Ovary (tissue), 9 donors: ENCODE measurements around the gene TRABD2B. TPM values are rescaled to one million over a fixed set of nuclear protein-coding genes. Genes with fewer than 3 reads are reported as not detected.

Experiments
- DNase-seq, 5 donors: peaks; one replicate each; pipeline ENCODE4 v3.0.0-alpha.2; 2019 to 2020
- H3K27ac ChIP-seq, 2 donors: fragments of 200-600 bp; one replicate each; pipeline versions ENCODE4 v1.5.1 to v1.8.0; 2019 to 2022
- H3K27me3 ChIP-seq: fragments of 200-600 bp; one replicate; pipeline ENCODE4 v1.8.0; 2022
- H3K36me3 ChIP-seq: fragments of 200-600 bp; sonication (generic); one replicate; pipeline ENCODE4 v1.5.1; 2019
- H3K4me1 ChIP-seq: one replicate; pipeline ENCODE4 v1.8.1; 2013; ENCODE audit warnings: mild to moderate bottlenecking, moderate library complexity; ENCODE audit not compliant: insufficient read depth
- H3K4me3 ChIP-seq: fragments of 200-600 bp; sonication (generic); one replicate; pipeline ENCODE4 v1.5.1; 2017
- H3K9me3 ChIP-seq, 2 donors: fragments of 200-600 bp in 1 of 2; sonication (generic) in 1 of 2; one replicate each; pipeline versions ENCODE4 v1.5.1 to v1.8.1; 2013 to 2019; ENCODE audit warnings: mild to moderate bottlenecking in 1 of 2, moderate library complexity in 1 of 2
- EP300 ChIP-seq: sonication (generic); formaldehyde crosslinking; IDR thresholded peaks from one replicate; pipeline ENCODE4 v1.6.1; 2017; ENCODE audit warnings: antibody characterized with exemption
- POLR2A ChIP-seq: fragments of 450-650 bp; IDR thresholded peaks from one replicate; pipeline ENCODE4 v1.6.1; 2017; ENCODE audit warnings: antibody characterized with exemption, mild to moderate bottlenecking, moderate library complexity
- WGBS, 3 donors: extraction: QIAGEN DNeasy Blood & Tissue Kit in 1 of 3; methylation state at CpG; one replicate each; pipeline versions ENCODE4 v1.1.5 to v1.1.7; 2013 to 2017; 5-methylcytosine and 5-hydroxymethylcytosine counted together
- intact Hi-C, 4 donors: fragments of 100-400 bp; cut with DNase I; formaldehyde crosslinking; loops; one replicate each; pipeline versions ENCODE4 v1.11.0 to v1.15.1; 2022 to 2023
- polyA plus RNA-seq, 2 donors: library from polyadenylated mRNA; stranded (reverse); fragments of 200-250 nt in 1 of 2; fragments of 350-450 nt in 1 of 2; fragmentation: Illumina TruSeq in 1 of 2; extraction: RNeasy Lipid Tissue Mini Kit (QIAGEN cat#74804) in 1 of 2; gene quantifications; one replicate each; pipeline ENCODE4 v1.2.3, GENCODE V29; 2013 to 2014
- total RNA-seq, 7 donors: library from RNA; depleted of rRNA in 2 of 7; stranded (reverse); fragments of >200 nt in 2 of 7; fragmentation: NEBNext Ultra II Directional in 3 of 7; extraction: Animal tissue kit (Norgen Biotek cat#: 25700) in 3 of 7; gene quantifications; one replicate each; pipeline versions ENCODE4 v1.1.0 to v1.2.4, GENCODE V29; 2016 to 2023
- TF ChIP-seq, protein P1 (sequence below), 3 donors: fragments of 450-650 bp in 2 of 3; fragments of 200-600 bp in 1 of 3; IDR thresholded peaks; one replicate each; pipeline versions ENCODE4 v1.5.1 to v1.8.0; 2016 to 2022; ENCODE audit warnings: antibody characterized with exemption in 3 of 3, mild to moderate bottlenecking in 1 of 3
- donor health status: DM: no; HTN: no; CAD: no; lungs with moderate emphysema.
- donor health status: DM: no; HTN: no; CAD: no.
- donor health status: Bipolar disorder and iron deficiency.
- donor health status: DM: yes; HTN: yes; CAD: no.
- donor health status: DM: no; HTN: no; CAD: no.
- donor health status: DM: yes; HTN: yes; CAD: no.

TRABD2B gene
- total and polyA plus RNA-seq, 9 donors, result 0.18 to 1.6 (median 0.52) TPM

DNA sequence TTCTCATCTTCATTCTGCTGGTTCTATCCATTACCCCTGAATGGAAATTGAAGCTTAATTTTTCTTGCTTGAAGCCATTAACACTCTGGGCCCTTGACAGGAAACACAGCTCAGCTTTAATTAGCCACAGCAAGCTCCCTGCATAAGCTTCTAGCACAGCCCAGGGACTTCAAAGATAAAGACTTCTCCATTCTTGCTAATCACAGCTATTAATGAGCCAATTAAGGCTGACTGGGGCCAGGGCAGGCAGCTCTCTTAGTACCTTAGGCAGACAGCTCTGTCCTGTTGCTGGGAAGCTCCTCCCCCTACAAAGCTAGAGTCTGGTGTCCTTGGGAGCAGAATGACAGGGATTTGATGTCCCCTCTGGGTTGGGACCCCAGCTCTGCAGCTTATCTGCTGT is 27.9 kb upstream of the TRABD2B start:
- Histone ChIP-seq H3K9me3 (no peaks in the 10 kb centered on the region), H3K4me3 (no peak overlapping the region), H3K27ac (no peak overlapping the region), H3K36me3 (no peaks in the 10 kb centered on the region), H3K4me1 (no peaks in the 10 kb centered on the region), H3K27me3 (no peaks in the 10 kb centered on the region)
- no peak for DNase-seq
- intact Hi-C loops, result no loop called here
- TF ChIP-seq POLR2A, result no peak
- TF ChIP-seq, protein P1, sequence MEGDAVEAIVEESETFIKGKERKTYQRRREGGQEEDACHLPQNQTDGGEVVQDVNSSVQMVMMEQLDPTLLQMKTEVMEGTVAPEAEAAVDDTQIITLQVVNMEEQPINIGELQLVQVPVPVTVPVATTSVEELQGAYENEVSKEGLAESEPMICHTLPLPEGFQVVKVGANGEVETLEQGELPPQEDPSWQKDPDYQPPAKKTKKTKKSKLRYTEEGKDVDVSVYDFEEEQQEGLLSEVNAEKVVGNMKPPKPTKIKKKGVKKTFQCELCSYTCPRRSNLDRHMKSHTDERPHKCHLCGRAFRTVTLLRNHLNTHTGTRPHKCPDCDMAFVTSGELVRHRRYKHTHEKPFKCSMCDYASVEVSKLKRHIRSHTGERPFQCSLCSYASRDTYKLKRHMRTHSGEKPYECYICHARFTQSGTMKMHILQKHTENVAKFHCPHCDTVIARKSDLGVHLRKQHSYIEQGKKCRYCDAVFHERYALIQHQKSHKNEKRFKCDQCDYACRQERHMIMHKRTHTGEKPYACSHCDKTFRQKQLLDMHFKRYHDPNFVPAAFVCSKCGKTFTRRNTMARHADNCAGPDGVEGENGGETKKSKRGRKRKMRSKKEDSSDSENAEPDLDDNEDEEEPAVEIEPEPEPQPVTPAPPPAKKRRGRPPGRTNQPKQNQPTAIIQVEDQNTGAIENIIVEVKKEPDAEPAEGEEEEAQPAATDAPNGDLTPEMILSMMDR (IDR thresholded peaks at IDR 0.05), result no peak
- TF ChIP-seq EP300, result no peak

DNA sequence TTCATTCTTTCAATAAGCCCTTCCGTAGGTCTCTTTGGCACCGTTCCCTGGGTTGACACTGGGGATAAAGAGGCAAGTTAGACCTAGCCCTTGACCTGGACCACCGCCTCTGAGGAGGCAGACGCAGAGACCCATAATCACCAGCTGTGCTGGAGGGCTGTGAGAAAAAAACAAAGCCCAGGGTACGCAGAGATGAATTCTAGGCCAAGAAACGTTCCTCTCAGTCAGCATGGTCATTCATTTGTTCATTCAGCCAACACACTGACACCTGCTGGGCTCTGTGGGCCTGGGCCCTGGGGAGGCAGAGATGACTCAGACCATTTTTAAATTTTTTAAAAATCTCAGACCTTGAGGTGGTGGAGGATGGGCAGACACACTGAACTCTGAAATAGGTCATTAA is 26.3 kb upstream of the TRABD2B start:
- Histone ChIP-seq H3K36me3 (no peaks in the 10 kb centered on the region), H3K4me1 (no peaks in the 10 kb centered on the region), H3K4me3 (no peak overlapping the region), H3K27me3 (no peaks in the 10 kb centered on the region), H3K9me3 (no peaks in the 10 kb centered on the region), H3K27ac (no peak overlapping the region)
- 65 to 78% (median 72%) methylated on average over 6 of the region's 6 CpGs for WGBS, 3 donors
- intact Hi-C loops, result no loop called here
- TF ChIP-seq, protein P1 (IDR thresholded peaks at IDR 0.05), result no peak
- TF ChIP-seq EP300 (no peak), POLR2A (no peak)
- DNase-seq, result no peak

DNA sequence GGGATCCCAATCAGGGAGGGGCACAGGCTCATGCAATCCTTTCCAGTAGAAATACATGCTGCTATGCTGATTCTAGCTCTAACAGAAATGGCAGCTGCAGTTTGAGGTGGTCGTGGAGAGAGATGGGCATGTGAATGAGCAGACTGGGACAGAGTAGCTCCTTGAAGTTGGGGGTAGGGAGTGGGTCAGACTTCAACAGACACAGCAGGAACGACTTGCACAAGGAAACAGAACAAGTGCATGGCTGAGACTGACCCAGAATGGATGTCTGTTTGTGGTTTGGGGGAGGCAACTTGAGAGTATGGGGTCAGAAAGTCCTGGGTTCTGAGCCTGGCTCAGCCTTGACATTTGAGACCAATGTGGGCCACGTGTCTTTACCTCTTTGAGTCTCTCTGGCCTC is 25.1 kb upstream of the TRABD2B start:
- Histone ChIP-seq H3K36me3 (no peaks in the 10 kb centered on the region), H3K27ac (no peak overlapping the region), H3K27me3 (no peaks in the 10 kb centered on the region), H3K9me3 (no peaks in the 10 kb centered on the region), H3K4me3 (no peak overlapping the region), H3K4me1 (no peaks in the 10 kb centered on the region)
- TF ChIP-seq EP300 (no peak), POLR2A (no peak)
- TF ChIP-seq, protein P1 (IDR thresholded peaks at IDR 0.05), result no peak
- intact Hi-C loops, result no loop called here
- no peak for DNase-seq
- 68 to 73% (median 70%) methylated on average over 3 of the region's 3 CpGs for WGBS, 3 donors

DNA sequence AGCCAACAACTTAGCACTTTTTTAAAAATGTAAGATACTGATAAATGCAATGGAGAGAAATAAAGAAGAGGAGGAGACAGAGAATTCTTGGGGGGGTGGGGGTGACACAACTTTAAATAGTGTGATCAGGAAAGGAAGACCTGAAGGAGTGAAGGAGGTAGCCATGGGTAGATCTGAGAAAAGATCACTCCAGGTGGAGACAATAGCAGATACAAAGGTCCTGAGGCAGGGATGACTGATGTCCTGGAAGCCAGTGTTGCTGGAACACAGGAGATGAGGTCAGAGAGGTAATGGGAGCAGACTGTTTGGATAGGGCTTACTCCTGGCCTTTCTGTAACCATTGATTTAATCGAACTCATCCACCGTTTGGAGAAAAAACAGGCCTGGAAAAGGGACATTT is 24.6 kb upstream of the TRABD2B start:
- intact Hi-C loops, result no loop called here
- H3K4me3 ChIP-seq, result no peak overlapping the region
- no peaks in the 10 kb centered on the region for H3K27me3 ChIP-seq
- no peaks in the 10 kb centered on the region for H3K9me3 ChIP-seq
- WGBS, 3 donors, result 67 to 78% (median 70%) methylated on average over 2 of the region's 2 CpGs
- no peak for DNase-seq
- H3K36me3 ChIP-seq, result no peaks in the 10 kb centered on the region
- TF ChIP-seq, protein P1 (IDR thresholded peaks at IDR 0.05), result no peak
- TF ChIP-seq EP300 (no peak), POLR2A (no peak)
- no peaks in the 10 kb centered on the region for H3K4me1 ChIP-seq
- no peak overlapping the region for H3K27ac ChIP-seq
